Naive thymus-derived CD4-positive, alpha-beta T cell (primary cell): Measurements from ENCODE around the gene ZNF841. TPM values are rescaled to one million over a fixed set of nuclear protein-coding genes. Genes with fewer than 3 reads are reported as not detected.
"Not testable (repeated sequence)": the region's sequence is repeated elsewhere in the genome, so short reads cannot be mapped to it uniquely, and the experiment has no call there.

Experiments
- ATAC-seq: fragments of 150-1000 bp; cut with Tn5 transposase; 2 replicates; pipeline ENCODE4 v1.10.0; 2021; ENCODE audit warnings: mild to moderate bottlenecking, moderate library complexity
- CTCF ChIA-PET: fragments of 350-600 bp; sonication (Branson Sonifier 250); formaldehyde crosslinking; loops from one replicate; lab custom pipeline; 2021; ENCODE audit warnings: antibody characterized with exemption; lab: Charles Lee
- POLR2A ChIA-PET: fragments of 350-600 bp; sonication (Branson Sonifier 250); formaldehyde crosslinking; loops from one replicate; lab custom pipeline; 2021; ENCODE audit warnings: antibody characterized with exemption, inconsistent platforms; lab: Charles Lee
- DNase-seq, 9 donors: peaks; one replicate each; pipeline versions ENCODE4 v3.0.0 to v3.0.0-alpha.2; 2020 to 2022; ENCODE audit warnings: mixed read lengths in 1 of 9
- H3K27ac ChIP-seq: one replicate; pipeline ENCODE4 v1.7.0; 2013; ENCODE audit warnings: mild to moderate bottlenecking, low read depth, low read length, moderate library complexity
- H3K27me3 ChIP-seq, 2 donors: one replicate each; pipeline ENCODE4 v1.7.0; 2013; ENCODE audit warnings: low read length in 2 of 2, mild to moderate bottlenecking in 2 of 2, moderate library complexity in 2 of 2; ENCODE audit not compliant: control insufficient read depth in 2 of 2, insufficient read depth in 2 of 2
- H3K36me3 ChIP-seq, 3 experiments: 1 replicate in 2 of 3; 2 replicates in 1 of 3; pipeline ENCODE4 v1.7.0; 2013; ENCODE audit warnings: low read length in 3 of 3, mild to moderate bottlenecking in 3 of 3, moderate library complexity in 1 of 3; ENCODE audit not compliant: insufficient read depth in 3 of 3, control insufficient read depth in 2 of 3
- H3K4me1 ChIP-seq, 2 donors: one replicate each; pipeline ENCODE4 v1.7.0; 2013; ENCODE audit warnings: low read length in 2 of 2, mild to moderate bottlenecking in 2 of 2, moderate library complexity in 1 of 2; ENCODE audit not compliant: control insufficient read depth in 2 of 2, insufficient read depth in 2 of 2
- H3K4me3 ChIP-seq: 2 replicates; pipeline ENCODE4 v1.7.0; 2013; ENCODE audit warnings: mild to moderate bottlenecking, low read length
- H3K9me3 ChIP-seq, 3 experiments: 1 replicate in 2 of 3; 2 replicates in 1 of 3; pipeline ENCODE4 v1.7.0; 2013; ENCODE audit warnings: low read length in 3 of 3; ENCODE audit not compliant: control insufficient read depth in 2 of 3
- H3K27ac Mint-ChIP-seq, 9 donors: one replicate each; pipeline ENCODE4 v1.8.0; 2020 to 2022; ENCODE audit warnings: mixed read lengths in 9 of 9, mild to moderate bottlenecking in 8 of 9, moderate library complexity in 5 of 9, inconsistent platforms in 2 of 9
- H3K27me3 Mint-ChIP-seq, 5 donors: one replicate each; pipeline ENCODE4 v1.8.0; 2021 to 2022; ENCODE audit warnings: mixed read lengths in 5 of 5, mild to moderate bottlenecking in 1 of 5
- H3K36me3 Mint-ChIP-seq, 5 donors: one replicate each; pipeline ENCODE4 v1.8.0; 2020 to 2022; ENCODE audit warnings: mixed read lengths in 5 of 5, mild to moderate bottlenecking in 3 of 5, inconsistent platforms in 1 of 5
- H3K4me1 Mint-ChIP-seq, 7 donors: one replicate each; pipeline ENCODE4 v1.8.0; 2020 to 2022; ENCODE audit warnings: mixed read lengths in 7 of 7, mild to moderate bottlenecking in 3 of 7, inconsistent platforms in 1 of 7
- H3K4me3 Mint-ChIP-seq, 10 donors: one replicate each; pipeline ENCODE4 v1.8.0; 2020 to 2022; ENCODE audit warnings: mild to moderate bottlenecking in 10 of 10, mixed read lengths in 10 of 10, moderate library complexity in 6 of 10, inconsistent platforms in 2 of 10
- H3K9me3 Mint-ChIP-seq, 11 donors: one replicate each; pipeline ENCODE4 v1.8.0; 2020 to 2022; ENCODE audit warnings: mixed read lengths in 11 of 11, mild to moderate bottlenecking in 4 of 11, inconsistent platforms in 1 of 11, moderate library complexity in 1 of 11
- intact Hi-C, 2 donors: fragments of 100-400 bp; cut with micrococcal nuclease; formaldehyde crosslinking; loops; one replicate each; pipeline ENCODE4 v1.15.1; 2023
- polyA plus RNA-seq, 2 donors: library from polyadenylated mRNA; unstranded; fragments of 300-500 nt; fragmentation: Illumina TruSeq; gene quantifications; one replicate each; pipeline ENCODE4 v1.2.3, GENCODE V29; 2021
- total RNA-seq, 6 experiments: library from RNA in 5 of 6; stranded (reverse) in 5 of 6; gene quantifications; 1 replicate in 5 of 6; 2 replicates in 1 of 6; pipeline ENCODE4 v1.2.3 and lab custom pipeline; 2021 to 2026

Gene ZNF841
- total and polyA plus RNA-seq, 7 experiments from 2014 or later: 3.1 to 43.5 (median 27.3) TPM

GRCh38 chr19:52028780-52029123, 66.8 kb downstream of the ZNF841 start:
- peak overlapping the region; percentile 89 for H3K4me3 ChIP-seq
- H3K27me3 ChIP-seq: no peaks in the 10 kb centered on the region
- H3K9me3 ChIP-seq: peaks cover 8 to 49% (median 25%) of the 10 kb centered on the region in 3 experiments
- peaks cover 6 to 35% (median 31%) of the 10 kb centered on the region in 7 donors for H3K4me1 Mint-ChIP-seq
- peak overlapping the region; percentile 90 for H3K27ac ChIP-seq
- H3K27me3 Mint-ChIP-seq: no peaks in the 10 kb centered on the region
- ATAC-seq (peak; percentile 15), DNase-seq (no peak)
- peaks cover 27 to 81% (median 45%) of the 10 kb centered on the region in 5 donors for H3K36me3 Mint-ChIP-seq
- H3K27ac Mint-ChIP-seq: peak overlapping the region; percentile 91 to 99 (median 96)
- ChIA-PET POLR2A (interaction anchor here (0.7 to 2.9 kb wide), 5 partner anchors 20 to 1171 kb away, joined by 3 to 25 read pairs (median 5); partner anchors contain the start of genes PPP2R1A, ZNF432 and ZNF615), CTCF (no interaction called here)
- H3K4me3 Mint-ChIP-seq: peak overlapping the region; percentile 89 to 99 (median 96)
- peaks cover 5 to 90% (median 51%) of the 10 kb centered on the region in 11 donors for H3K9me3 Mint-ChIP-seq
- intact Hi-C loops: loop anchor here (1.0 to 5.0 kb wide), 11 partner anchors 20 to 1169 kb away; partner anchors contain the start of genes ZNF350 (in 2 of the 2), ZNF432 (in 2 of the 2), ZNF613 (in 2 of the 2) and ZNF615 (in 2 of the 2)
- H3K36me3 ChIP-seq: peaks cover 8 to 28% (median 14%) of the 10 kb centered on the region in 3 experiments
- H3K4me1 ChIP-seq: peaks cover 12 to 16% of the 10 kb centered on the region in 2 donors

GRCh38 chr19:52028027-52028779, 67.4 kb downstream of the ZNF841 start, which contains the start of gene ZNF614:
ZNF614 (minus strand) TSS chr19:52028379; CDS start chr19:52025745, 2,634 bp downstream.
- H3K9me3 Mint-ChIP-seq: peaks cover 5 to 90% (median 50%) of the 10 kb centered on the region in 11 donors
- Histone ChIP-seq H3K27me3 (no peaks in the 10 kb centered on the region), H3K27ac (peak within 1 kb of the TSS; percentile 90), H3K4me1 (peaks cover 12 to 16% of the 10 kb centered on the region in 2 donors), H3K9me3 (peaks cover 5 to 49% (median 24%) of the 10 kb centered on the region in 3 experiments), H3K36me3 (peaks cover 12 to 33% (median 19%) of the 10 kb centered on the region in 3 experiments), H3K4me3 (peak within 1 kb of the TSS; percentile 89)
- DNase-seq (peak; percentile 80 to 95 (median 89)), ATAC-seq (peak; percentile 93)
- ChIA-PET POLR2A (interaction anchor here (0.7 to 2.9 kb wide), 5 partner anchors 20 to 1171 kb away, joined by 3 to 25 read pairs (median 5); partner anchors contain the start of genes PPP2R1A, ZNF432 and ZNF615), CTCF (no interaction called here)
- intact Hi-C loops: loop anchor here (1.0 to 5.0 kb wide), 11 partner anchors 20 to 1169 kb away; partner anchors contain the start of genes ZNF350 (in 2 of the 2), ZNF432 (in 2 of the 2), ZNF613 (in 2 of the 2) and ZNF615 (in 2 of the 2)
- H3K27me3 Mint-ChIP-seq: no peaks in the 10 kb centered on the region
- H3K4me3 Mint-ChIP-seq: peak within 1 kb of the TSS; percentile 89 to 99 (median 96)
- H3K36me3 Mint-ChIP-seq: peaks cover 27 to 81% (median 51%) of the 10 kb centered on the region in 5 donors
- peak within 1 kb of the TSS; percentile 91 to 99 (median 96) for H3K27ac Mint-ChIP-seq
- peaks cover 6 to 35% (median 31%) of the 10 kb centered on the region in 7 donors for H3K4me1 Mint-ChIP-seq

GRCh38 chr19:52026255-52026990, 69.1 kb downstream of the ZNF841 start:
- intact Hi-C loops: loop anchor here in 1 of 2 donors (5.0 kb wide), 2 partner anchors 576 to 1171 kb away; no protein-coding TSS in a partner anchor

GRCh38 chr19:52024478-52024877, 71.1 kb downstream of the ZNF841 start:
- ATAC-seq, CTCF ChIA-PET, H3K27ac ChIP-seq, POLR2A ChIA-PET, H3K27me3 ChIP-seq, H3K27ac Mint-ChIP-seq, DNase-seq, H3K27me3 Mint-ChIP-seq, intact Hi-C loops: not testable (repeated sequence)
- Histone ChIP-seq H3K4me3 (peak overlapping the region; percentile 11), H3K4me1 (peaks cover 12 to 16% of the 10 kb centered on the region in 2 donors), H3K9me3 (peaks cover 10 to 51% (median 33%) of the 10 kb centered on the region in 3 experiments), H3K36me3 (peaks cover 25 to 66% (median 35%) of the 10 kb centered on the region in 3 experiments)
- peaks cover 10 to 91% (median 62%) of the 10 kb centered on the region in 11 donors for H3K9me3 Mint-ChIP-seq
- peaks cover 50 to 87% (median 76%) of the 10 kb centered on the region in 5 donors for H3K36me3 Mint-ChIP-seq
- H3K4me3 Mint-ChIP-seq: peak overlapping the region in 1 of 10 donors; percentile 51
- H3K4me1 Mint-ChIP-seq: peaks cover 8 to 41% (median 31%) of the 10 kb centered on the region in 7 donors

More at GRCh38 chr19:52026255-52026990, 69.1 kb downstream of the ZNF841 start:
- Histone ChIP-seq H3K36me3 (peaks cover 19 to 47% (median 20%) of the 10 kb centered on the region in 3 experiments), H3K9me3 (peaks cover 4 to 45% (median 13%) of the 10 kb centered on the region in 3 experiments), H3K4me1 (peaks cover 12 to 16% of the 10 kb centered on the region in 2 donors)
- H3K27ac Mint-ChIP-seq, H3K27ac ChIP-seq, H3K27me3 ChIP-seq, DNase-seq, CTCF ChIA-PET, H3K27me3 Mint-ChIP-seq, H3K4me3 ChIP-seq, ATAC-seq: not testable (repeated sequence)
- Mint-ChIP-seq H3K9me3 (peaks cover 5 to 87% (median 54%) of the 10 kb centered on the region in 11 donors), H3K4me3 (peak overlapping the region in 8 of 10 donors; percentile 89 to 99 (median 96)), H3K4me1 (peaks cover 8 to 35% (median 31%) of the 10 kb centered on the region in 7 donors), H3K36me3 (peaks cover 32 to 84% (median 63%) of the 10 kb centered on the region in 5 donors)
- POLR2A ChIA-PET: interaction anchor here (2.8 to 2.9 kb wide), 2 partner anchors 18 to 22 kb away, joined by 13 to 25 read pairs; partner anchors contain the start of genes ZNF432 and ZNF615

GRCh38 chr19:52022193-52022592, 73.4 kb downstream of the ZNF841 start:
- no peak overlapping the region for H3K4me3 ChIP-seq
- intact Hi-C loops: no loop called here
- no peak overlapping the region for H3K4me3 Mint-ChIP-seq
- H3K27me3 Mint-ChIP-seq: no peaks in the 10 kb centered on the region
- H3K9me3 ChIP-seq: peaks cover 15 to 71% (median 47%) of the 10 kb centered on the region in 3 experiments
- H3K36me3 ChIP-seq: peaks cover 38 to 83% (median 46%) of the 10 kb centered on the region in 3 experiments
- peaks cover 57 to 97% (median 93%) of the 10 kb centered on the region in 5 donors for H3K36me3 Mint-ChIP-seq
- peaks cover 1 to 4% of the 10 kb centered on the region in 2 donors for H3K4me1 ChIP-seq
- ATAC-seq (no peak), DNase-seq (no peak)
- H3K27me3 ChIP-seq: no peaks in the 10 kb centered on the region
- peaks cover 8 to 98% (median 74%) of the 10 kb centered on the region in 11 donors for H3K9me3 Mint-ChIP-seq
- H3K27ac Mint-ChIP-seq: no peak overlapping the region
- H3K4me1 Mint-ChIP-seq: peaks cover 3 to 23% (median 13%) of the 10 kb centered on the region in 7 donors
- H3K27ac ChIP-seq: no peak overlapping the region
- CTCF ChIA-PET: no interaction called here
- POLR2A ChIA-PET: no interaction called here
